NCI-H1417 treated with DMSO at 0.1 percent for 48 hours (cell line): ENCODE results near the gene HK3.
"Not testable (repeated sequence)": the region's sequence is repeated elsewhere in the genome, so short reads cannot be mapped to it uniquely, and the experiment has no call there.

Experiments
- DNase-seq: peaks from one replicate; lab custom pipeline; 2025; lab: John Stamatoyannopoulos, UW

HK3 gene

DNA sequence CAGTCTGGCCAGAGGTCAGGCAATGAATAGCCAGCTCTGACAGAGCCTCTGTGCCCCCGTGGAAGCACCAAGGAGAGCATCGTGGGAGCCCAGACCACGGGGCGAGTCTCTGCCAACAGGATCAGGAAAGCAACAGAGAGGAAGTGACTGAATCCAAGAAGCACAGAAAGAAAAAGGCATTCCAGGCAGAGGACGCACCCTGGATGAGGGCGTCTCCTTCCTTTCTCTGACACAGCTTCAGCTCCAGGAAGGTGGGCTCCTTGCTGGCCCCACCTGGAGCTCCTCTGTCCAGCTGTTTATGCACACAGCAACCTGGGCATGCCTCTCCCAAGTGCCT lies 16.6 kb downstream of the HK3 start:
- DNase-seq = no peak

- DNase-seq = no peak
These were observed 17.2 kb downstream of the HK3 start for GRCh38 chr5:176881816-176882566.

DNA sequence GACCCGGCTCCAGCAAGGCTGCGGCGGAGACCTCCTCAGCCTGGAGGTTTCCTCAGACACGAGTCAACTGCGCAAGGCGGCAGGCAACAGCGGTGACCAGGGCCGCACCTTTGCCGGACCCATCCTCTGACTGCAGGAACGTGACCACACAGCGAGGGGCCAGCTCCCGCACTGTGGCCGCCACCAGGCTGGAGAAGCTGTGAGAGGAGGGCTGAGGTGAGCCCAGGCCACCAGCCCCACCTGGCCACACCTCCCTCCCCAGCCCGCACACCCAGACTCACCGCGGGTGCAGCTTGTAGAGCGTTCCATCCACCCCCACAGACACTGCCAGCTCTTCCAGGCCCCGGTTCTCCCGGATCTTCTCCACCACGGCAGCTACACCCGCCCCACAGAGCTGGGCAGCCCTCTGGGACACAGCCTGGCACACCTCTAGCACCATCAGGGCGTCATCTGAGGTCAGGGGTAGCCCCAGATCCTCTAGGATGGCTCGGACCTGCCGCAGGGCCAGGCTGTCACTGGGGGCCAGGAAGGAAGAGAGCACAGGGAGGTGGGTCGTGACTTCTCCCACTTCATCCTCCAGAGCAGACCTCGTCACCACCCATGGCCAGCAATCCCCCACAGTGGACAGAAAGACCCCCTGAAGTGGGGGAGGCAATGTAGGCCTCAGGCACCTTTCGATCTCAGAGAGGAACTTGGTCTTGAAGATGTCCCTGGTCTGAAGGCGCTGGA lies 18.0 kb downstream of the HK3 start:
- DNase-seq = no peak

- no peak for DNase-seq
These were observed 18.7 kb downstream of the HK3 start for GRCh38 chr5:176880366-176881020.

GRCh38 chr5:176879663-176880361 lies 19.3 kb downstream of the HK3 start:
- no peak for DNase-seq

- no peak for DNase-seq
These were observed 20.1 kb downstream of the HK3 start for GRCh38 chr5:176878906-176879662.

DNA sequence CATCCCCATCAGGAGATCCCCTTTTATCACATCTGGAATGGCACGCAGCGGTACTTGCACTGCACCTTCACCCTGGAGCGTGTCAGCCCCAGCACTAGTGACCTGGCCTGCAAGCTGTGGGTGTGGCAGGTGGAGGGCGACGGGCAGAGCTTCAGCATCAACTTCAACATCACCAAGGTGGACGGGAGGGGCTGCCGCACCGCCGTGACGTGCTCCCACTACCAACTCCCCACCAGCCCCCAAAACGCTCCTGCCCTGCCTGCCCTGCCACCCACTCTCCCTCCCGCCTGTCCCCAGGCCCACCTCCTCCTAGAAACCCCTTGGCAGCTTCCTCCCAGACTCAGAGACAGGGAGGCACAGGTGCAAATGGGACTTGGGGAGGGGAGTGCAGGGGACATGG lies 20.7 kb downstream of the HK3 start:
- DNase-seq = no peak

DNA sequence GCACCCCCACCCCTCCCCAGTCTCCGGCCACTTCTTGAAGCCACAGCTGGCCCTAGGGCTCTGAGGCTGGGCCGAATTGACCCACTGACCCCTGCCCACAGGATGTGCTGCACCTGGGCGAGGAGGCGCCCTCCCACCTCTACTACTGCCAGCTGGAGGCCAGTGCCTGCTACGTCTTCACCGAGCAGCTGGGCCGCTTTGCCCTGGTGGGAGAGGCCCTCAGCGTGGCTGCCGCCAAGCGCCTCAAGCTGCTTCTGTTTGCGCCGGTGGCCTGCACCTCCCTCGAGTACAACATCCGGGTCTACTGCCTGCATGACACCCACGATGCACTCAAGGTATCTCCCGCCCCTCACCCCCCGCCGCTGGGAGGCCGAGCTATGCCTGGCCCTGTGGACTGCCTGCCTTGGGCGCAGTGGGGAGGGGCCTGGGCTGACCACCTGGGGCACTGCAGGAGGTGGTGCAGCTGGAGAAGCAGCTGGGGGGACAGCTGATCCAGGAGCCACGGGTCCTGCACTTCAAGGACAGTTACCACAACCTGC lies 21.3 kb downstream of the HK3 start:
- DNase-seq = peak; percentile 29

GRCh38 chr5:176876506-176877431 lies 22.4 kb downstream of the HK3 start:
- no peak for DNase-seq

DNA sequence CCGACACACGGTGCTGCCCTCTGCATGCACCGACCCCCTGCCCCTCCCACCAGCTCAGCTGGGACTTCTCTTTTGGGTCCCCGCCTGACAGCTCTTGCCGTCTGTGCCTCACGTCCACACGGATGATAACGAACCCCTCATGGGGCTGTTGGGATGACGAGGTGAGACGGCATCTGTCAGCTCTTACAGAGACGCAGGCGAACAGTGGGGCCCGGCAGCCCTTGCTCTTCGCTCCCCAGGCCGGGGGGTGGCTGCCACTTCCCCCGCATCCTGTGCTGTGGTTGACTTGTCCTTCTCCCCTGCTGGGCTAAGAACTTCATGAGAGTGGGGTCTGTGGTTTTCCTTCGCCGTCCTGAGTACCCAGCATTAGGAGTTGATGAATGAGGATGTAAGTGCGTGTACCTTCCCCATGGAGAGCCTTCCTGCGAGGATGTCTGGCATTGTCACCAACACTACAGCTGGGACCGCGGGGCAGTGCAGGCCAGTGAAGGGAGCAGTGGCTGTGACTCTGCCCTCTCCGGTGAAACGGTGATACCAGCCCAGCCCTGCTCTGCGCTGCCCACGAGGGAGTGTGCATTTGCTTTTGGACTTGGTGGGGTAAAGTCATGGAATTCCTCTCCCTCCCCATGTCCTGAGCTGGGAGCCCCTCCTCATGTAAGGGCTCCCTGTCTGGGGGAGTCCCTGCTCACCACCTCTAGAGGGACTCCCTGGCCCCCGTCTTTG lies 23.2 kb downstream of the HK3 start:
- no peak for DNase-seq

GRCh38 chr5:176875014-176875550 lies 24.1 kb downstream of the HK3 start:
- DNase-seq = no peak

GRCh38 chr5:176874198-176874780 lies 24.9 kb downstream of the HK3 start:
- DNase-seq = no peak

DNA sequence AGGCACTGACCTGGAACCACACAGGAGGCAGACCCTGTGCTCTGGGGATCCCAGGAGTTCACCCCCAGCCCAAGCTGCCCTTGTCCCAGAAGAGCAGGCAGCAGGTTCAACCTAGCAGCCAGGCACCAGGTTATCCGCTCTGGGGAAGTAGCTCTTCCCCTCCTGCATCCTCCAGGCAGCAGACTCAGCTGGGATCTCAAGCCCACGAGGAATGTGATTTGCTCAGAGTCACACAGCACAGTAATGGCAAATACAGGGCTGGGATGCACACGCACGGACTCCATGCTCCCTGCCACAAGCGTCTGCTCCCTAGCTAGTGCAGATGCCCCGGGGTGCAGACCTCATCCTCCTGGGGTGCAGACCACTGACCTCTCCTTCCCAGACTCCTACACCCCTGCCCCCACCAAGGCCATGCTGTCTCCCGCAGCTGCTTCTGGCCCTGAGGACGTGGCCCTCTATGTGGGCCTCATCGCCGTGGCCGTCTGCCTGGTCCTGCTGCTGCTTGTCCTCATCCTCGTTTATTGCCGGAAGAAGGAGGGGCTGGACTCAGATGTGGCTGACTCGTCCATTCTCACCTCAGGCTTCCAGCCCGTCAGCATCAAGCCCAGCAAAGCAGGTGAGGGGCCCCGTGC lies 25.5 kb downstream of the HK3 start:
- DNase-seq = no peak

DNA sequence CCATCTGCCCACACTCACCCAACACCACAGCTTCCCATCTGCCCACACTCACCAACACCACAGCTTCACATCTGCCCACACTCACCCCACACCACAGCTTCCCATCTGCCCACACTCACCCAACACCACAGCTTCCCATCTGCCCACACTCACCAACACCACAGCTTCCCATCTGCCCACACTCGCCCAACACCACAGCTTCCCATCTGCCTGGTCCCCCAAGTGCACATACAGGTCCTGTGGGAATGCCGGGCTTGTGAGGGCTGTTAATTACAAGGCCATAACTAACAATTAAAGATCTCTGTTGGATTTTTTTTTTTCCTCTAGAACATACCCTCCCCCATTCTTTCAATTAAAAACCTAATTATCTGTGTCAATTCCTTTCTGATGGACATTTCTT lies 26.1 kb downstream of the HK3 start:
- not testable (repeated sequence) for DNase-seq

DNA sequence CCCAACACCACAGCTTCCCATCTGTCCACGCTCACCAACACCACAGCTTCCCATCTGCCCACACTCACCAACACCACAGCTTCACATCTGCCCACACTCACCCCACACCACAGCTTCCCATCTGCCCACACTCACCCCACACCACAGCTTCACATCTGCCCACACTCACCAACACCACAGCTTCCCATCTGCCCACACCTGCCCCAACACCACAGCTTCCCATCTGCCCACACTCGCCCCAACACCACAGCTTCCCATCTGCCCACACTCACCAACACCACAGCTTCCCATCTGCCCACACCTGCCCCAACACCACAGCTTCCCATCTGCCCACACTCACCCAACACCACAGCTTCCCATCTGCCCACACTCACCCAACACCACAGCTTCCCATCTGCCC lies 26.6 kb downstream of the HK3 start:
- not testable (repeated sequence) for DNase-seq

- DNase-seq = not testable (repeated sequence)
These were observed 28.5 kb downstream of the HK3 start for GRCh38 chr5:176870644-176871043.

DNA sequence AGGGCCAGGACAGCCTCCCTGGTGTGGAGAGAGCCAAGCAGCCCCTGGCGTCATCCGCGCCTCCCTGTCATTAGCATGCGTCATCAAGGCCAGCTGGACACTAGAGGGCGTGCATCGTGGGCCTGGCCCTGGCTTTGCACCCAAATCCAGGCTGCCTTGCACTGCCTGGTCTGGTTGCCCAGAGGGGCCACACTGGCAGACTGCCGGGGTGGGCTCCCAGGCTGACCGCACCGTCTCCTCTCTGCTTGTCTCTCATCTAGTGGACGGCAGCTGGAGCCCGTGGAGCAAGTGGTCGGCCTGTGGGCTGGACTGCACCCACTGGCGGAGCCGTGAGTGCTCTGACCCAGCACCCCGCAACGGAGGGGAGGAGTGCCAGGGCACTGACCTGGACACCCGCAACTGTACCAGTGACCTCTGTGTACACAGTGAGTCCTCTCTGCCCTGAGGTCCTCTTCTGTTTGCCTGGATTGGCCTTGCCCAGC lies 29.0 kb downstream of the HK3 start:
- DNase-seq = no peak

DNA sequence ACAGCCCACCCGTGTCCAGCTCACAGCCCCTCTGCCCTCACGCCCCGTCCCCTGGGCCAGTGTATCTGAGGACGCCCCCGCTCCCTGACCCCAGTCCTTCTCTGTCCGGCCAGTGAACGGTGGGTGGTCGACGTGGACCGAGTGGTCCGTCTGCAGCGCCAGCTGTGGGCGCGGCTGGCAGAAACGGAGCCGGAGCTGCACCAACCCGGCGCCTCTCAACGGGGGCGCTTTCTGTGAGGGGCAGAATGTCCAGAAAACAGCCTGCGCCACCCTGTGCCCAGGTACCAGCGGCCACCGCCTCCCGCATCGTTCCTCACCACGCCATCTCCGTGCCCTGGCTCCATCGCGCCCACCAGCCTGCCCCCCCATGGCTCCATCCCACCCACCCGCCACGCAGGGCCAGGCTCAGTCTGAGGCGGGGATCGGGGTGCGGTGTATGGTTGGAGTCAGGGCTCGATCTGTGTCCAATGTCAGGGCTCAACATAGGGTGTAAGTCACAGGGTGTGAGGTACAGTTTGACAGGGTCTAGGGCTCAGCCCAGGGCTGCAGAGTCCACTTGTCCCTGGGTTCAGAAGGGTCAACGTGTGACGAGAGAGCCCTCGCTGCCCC lies 29.5 kb downstream of the HK3 start:
- no peak for DNase-seq
